ENCODE data around the gene METAP1D. TPM values are rescaled to one million over a fixed set of nuclear protein-coding genes. Genes with fewer than 3 reads are reported as not detected.

METAP1D gene
- total RNA-seq, 1 experiment from 2014 or later, result 15.8 TPM

- intact Hi-C loops (cut with micrococcal nuclease), result no loop called here
- Histone ChIP-seq H2AFZ (ENCODE audit: low read depth, low read length, poor library complexity, severe bottlenecking) (no peak overlapping the region), H3K9me3 (ENCODE audit: control insufficient read depth in 1 of 2, insufficient read depth in 1 of 2, low read depth in 1 of 2, low read length in 2 of 2) (no peaks in the 10 kb centered on the region), H3K36me3 (ENCODE audit: control insufficient read depth in 1 of 2, insufficient read depth in 2 of 2, low read length in 2 of 2) (no peaks in the 10 kb centered on the region), H3K79me2 (ENCODE audit: insufficient read depth, low read length) (no peaks in the 10 kb centered on the region), H3K27ac (ENCODE audit: low read depth, low read length) (no peak overlapping the region), H3K9me2 (ENCODE audit: insufficient read depth) (no peaks in the 10 kb centered on the region), H3K4me1 (ENCODE audit: control insufficient read depth in 1 of 2, insufficient read depth in 2 of 2, low read length in 2 of 2) (peaks cover 0 to 5% of the 10 kb centered on the region in 2 experiments; a peak in 1 of 4 replicates), H4K20me1 (ENCODE audit: insufficient read depth) (no peaks in the 10 kb centered on the region), H3K4me3 (replicated peaks in 1 of 2; ENCODE audit: low read depth in 1 of 2, low read length in 2 of 2) (no peak overlapping the region), H3K27me3 (ENCODE audit: insufficient read depth, low read length) (no peaks in the 10 kb centered on the region), H3K9ac (ENCODE audit: low read length) (no peak overlapping the region), H3K4me2 (ENCODE audit: low read length) (no peak overlapping the region)
- ChIA-PET CTCF (no interaction called here), RAD21 (ENCODE audit: low non-redundant PET in 1 of 2, low total read pairs in 2 of 2, uncharacterized antibody in 2 of 2, unreplicated experiment in 2 of 2) (no interaction called here), POLR2A (interaction anchor here (0.7 kb wide), 1 partner anchor 55 kb away, joined by 3 read pairs; no protein-coding TSS in a partner anchor)
- no peak for ATAC-seq
- no peak for TF ChIP-seq FOSL1 (IDR thresholded peaks at IDR 0.05; ENCODE audit: low read depth)
- no peak for TF ChIP-seq POLR2A (IDR thresholded peaks at IDR 0.05; ENCODE audit: borderline replicate concordance, extremely low read depth, insufficient read depth, insufficient read length)
- TF ChIP-seq EZH2phosphoT487 (IDR thresholded peaks at IDR 0.05; ENCODE audit: borderline replicate concordance), result no peak
- no peak for TF ChIP-seq TCF7L2 (IDR thresholded peaks at IDR 0.05; ENCODE audit: borderline replicate concordance, extremely low read depth, insufficient read depth, insufficient read length)
- TF ChIP-seq SRF (IDR thresholded peaks at IDR 0.05; ENCODE audit: low read depth), result no peak
- no peak for TF ChIP-seq SIN3A (IDR thresholded peaks at IDR 0.05; ENCODE audit: low read depth)
- TF ChIP-seq, protein P1, sequence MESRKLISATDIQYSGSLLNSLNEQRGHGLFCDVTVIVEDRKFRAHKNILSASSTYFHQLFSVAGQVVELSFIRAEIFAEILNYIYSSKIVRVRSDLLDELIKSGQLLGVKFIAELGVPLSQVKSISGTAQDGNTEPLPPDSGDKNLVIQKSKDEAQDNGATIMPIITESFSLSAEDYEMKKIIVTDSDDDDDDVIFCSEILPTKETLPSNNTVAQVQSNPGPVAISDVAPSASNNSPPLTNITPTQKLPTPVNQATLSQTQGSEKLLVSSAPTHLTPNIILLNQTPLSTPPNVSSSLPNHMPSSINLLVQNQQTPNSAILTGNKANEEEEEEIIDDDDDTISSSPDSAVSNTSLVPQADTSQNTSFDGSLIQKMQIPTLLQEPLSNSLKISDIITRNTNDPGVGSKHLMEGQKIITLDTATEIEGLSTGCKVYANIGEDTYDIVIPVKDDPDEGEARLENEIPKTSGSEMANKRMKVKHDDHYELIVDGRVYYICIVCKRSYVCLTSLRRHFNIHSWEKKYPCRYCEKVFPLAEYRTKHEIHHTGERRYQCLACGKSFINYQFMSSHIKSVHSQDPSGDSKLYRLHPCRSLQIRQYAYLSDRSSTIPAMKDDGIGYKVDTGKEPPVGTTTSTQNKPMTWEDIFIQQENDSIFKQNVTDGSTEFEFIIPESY (IDR thresholded peaks at IDR 0.05; ENCODE audit: extremely low read depth, insufficient replicate concordance, low read length), result no peak
- TF ChIP-seq YY1 (IDR thresholded peaks at IDR 0.05; ENCODE audit: extremely low read depth, insufficient replicate concordance, low read depth, low read length), result no peak
- no peak for TF ChIP-seq EZH2 (IDR thresholded peaks at IDR 0.05)
- TF ChIP-seq EGR1 (IDR thresholded peaks at IDR 0.05; ENCODE audit: low read depth), result no peak
- TF ChIP-seq, protein P2, sequence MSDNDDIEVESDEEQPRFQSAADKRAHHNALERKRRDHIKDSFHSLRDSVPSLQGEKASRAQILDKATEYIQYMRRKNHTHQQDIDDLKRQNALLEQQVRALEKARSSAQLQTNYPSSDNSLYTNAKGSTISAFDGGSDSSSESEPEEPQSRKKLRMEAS (IDR thresholded peaks at IDR 0.05), result no peak
- TF ChIP-seq ELF1 (IDR thresholded peaks at IDR 0.05; ENCODE audit: borderline replicate concordance, low read depth), result no peak
- no peak for TF ChIP-seq POLR2AphosphoS5 (IDR thresholded peaks at IDR 0.05; ENCODE audit: low read depth, low read length)
- no peak for DNase-seq (ENCODE audit: low read depth, low spot score)
- BruUV-seq (replicated peaks), result no TSS peak
These were observed 79.7 kb downstream of the METAP1D start for GRCh38 chr2:172079416-172079815.

All from HCT116 (cell line).